ENCODE measurements around the gene TMEM54. TPM values are rescaled to one million over a fixed set of nuclear protein-coding genes. Genes with fewer than 3 reads are reported as not detected.

TMEM54 gene
- total and polyA plus RNA-seq, 2 experiments from 2014 or later: 24.8 to 64.7 TPM

Other genes starting within 250 kb of the TMEM54 start
- gene SYNC, start 198.6 kb downstream of the TMEM54 start, total RNA-seq: 7.6 and 9.0 TPM in 2 replicates
- gene SYNC, start 198.6 kb downstream of the TMEM54 start, polyA plus RNA-seq: 6.8 and 6.9 TPM in 2 replicates
- 83.4 and 104 TPM in 2 replicates for gene YARS1, start 84.0 kb downstream of the TMEM54 start, total RNA-seq
- 140 and 150 TPM in 2 replicates for gene YARS1, start 84.0 kb downstream of the TMEM54 start, polyA plus RNA-seq
- 27.1 and 41.5 TPM in 2 replicates for gene S100PBP, start 83.7 kb downstream of the TMEM54 start, total RNA-seq
- gene S100PBP, start 83.7 kb downstream of the TMEM54 start, polyA plus RNA-seq: 10.7 and 17.9 TPM in 2 replicates
- 5.8 and 9.0 TPM in 2 replicates for gene FNDC5, start 30.5 kb downstream of the TMEM54 start, total RNA-seq
- gene FNDC5, start 30.5 kb downstream of the TMEM54 start, polyA plus RNA-seq: 5.2 and 11.2 TPM in 2 replicates
- gene HPCA, start 14.9 kb downstream of the TMEM54 start, total RNA-seq: not detected in 2 replicates
- gene HPCA, start 14.9 kb downstream of the TMEM54 start, polyA plus RNA-seq: 0.85 and 1.0 TPM in 2 replicates
- gene RNF19B, start 63.4 kb upstream of the TMEM54 start, total RNA-seq: 16.1 and 21.3 TPM in 2 replicates
- gene RNF19B, start 63.4 kb upstream of the TMEM54 start, polyA plus RNA-seq: 11.5 and 15.5 TPM in 2 replicates
- gene AK2, start 135.5 kb upstream of the TMEM54 start, total RNA-seq: 120 and 133 TPM in 2 replicates
- gene AK2, start 135.5 kb upstream of the TMEM54 start, polyA plus RNA-seq: 147 TPM in 2 replicates
- 1.8 and 9.2 TPM in 2 replicates for gene AZIN2, start 179.8 kb upstream of the TMEM54 start, total RNA-seq
- 2.8 and 7.7 TPM in 2 replicates for gene AZIN2, start 179.8 kb upstream of the TMEM54 start, polyA plus RNA-seq